GM21390 (cell line): ENCODE data around the gene NELFE.
"Not testable (repeated sequence)": the region's sequence is repeated elsewhere in the genome, so short reads cannot be mapped to it uniquely, and the experiment has no call there.

Experiments used
- ATAC-seq: cut with Tn5 transposase; IDR thresholded peaks from one replicate; pipeline ENCODE4 v1.9.1; 2021; ENCODE audit not compliant: unreplicated experiment

Gene NELFE, protein sequence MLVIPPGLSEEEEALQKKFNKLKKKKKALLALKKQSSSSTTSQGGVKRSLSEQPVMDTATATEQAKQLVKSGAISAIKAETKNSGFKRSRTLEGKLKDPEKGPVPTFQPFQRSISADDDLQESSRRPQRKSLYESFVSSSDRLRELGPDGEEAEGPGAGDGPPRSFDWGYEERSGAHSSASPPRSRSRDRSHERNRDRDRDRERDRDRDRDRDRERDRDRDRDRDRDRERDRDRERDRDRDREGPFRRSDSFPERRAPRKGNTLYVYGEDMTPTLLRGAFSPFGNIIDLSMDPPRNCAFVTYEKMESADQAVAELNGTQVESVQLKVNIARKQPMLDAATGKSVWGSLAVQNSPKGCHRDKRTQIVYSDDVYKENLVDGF

DNA sequence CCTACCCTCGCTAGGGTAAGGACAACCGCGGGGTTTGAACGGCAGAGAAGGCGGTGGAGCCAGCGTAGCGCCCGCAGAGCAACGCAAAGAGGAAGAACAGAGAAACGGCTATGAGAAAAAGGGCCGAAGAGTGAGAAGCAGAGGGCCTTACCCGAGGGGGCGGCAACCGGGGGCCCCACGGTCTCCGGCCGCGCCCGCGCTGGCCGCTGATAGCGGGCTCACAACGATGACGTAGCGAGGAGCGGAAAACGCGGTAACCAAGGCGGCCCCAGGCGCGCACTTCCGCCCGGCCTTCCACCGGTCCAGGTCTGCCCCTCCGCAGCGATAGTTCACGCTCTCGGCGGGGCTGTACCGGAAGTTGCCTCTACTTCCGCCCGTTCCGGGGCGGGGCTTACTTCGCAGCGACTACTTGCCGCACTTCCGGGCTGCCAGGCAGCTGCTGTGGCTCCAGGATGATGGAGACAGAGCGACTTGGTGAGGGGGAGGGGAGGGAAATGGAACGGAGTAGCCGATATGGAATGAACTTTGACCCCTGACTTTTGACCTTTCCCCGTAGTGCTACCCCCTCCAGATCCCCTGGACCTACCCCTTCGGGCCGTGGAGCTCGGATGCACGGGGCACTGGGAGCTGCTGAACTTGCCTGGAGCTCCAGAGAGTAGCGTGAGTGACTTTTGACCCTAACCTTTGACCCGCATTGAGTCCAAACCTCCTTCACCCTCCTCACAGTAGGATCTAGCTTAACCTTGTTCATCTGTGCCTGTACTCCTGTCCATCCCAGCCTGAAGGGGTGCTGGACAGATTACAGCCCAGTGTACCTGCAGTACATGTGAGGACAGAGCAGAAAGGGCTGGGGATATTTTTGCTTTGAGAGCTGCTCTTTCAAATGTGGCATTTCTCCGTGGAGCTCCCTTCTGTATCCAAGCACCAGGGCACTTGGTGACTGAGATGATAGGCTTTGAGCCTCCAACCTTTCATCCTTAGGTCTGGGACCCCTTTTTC, at the start of gene NELFE, which contains the start of gene SKIC2:
Gene NELFE, minus strand, starts transcription at position 231 of the 999 bp plus-strand sequence. CDS start 525 bp downstream, outside the sequence.
Gene SKIC2, plus strand, starts transcription at position 435 of the 999 bp plus-strand sequence. Its CDS starts 18 bp downstream, at position 453.
- ATAC-seq = peak; percentile 95

DNA sequence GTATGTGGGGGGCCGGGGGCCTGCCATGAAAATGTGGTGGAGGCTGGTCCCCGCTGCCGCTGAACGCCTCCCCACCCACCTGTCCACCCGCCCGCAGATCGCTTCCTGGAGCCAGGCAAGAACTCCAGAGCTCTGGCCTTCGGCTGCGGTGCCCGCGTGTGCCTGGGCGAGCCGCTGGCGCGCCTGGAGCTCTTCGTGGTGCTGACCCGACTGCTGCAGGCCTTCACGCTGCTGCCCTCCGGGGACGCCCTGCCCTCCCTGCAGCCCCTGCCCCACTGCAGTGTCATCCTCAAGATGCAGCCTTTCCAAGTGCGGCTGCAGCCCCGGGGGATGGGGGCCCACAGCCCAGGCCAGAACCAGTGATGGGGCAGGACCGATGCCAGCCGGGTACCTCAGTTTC, 49.3 kb upstream of the NELFE start:
- not testable (repeated sequence) for ATAC-seq

DNA sequence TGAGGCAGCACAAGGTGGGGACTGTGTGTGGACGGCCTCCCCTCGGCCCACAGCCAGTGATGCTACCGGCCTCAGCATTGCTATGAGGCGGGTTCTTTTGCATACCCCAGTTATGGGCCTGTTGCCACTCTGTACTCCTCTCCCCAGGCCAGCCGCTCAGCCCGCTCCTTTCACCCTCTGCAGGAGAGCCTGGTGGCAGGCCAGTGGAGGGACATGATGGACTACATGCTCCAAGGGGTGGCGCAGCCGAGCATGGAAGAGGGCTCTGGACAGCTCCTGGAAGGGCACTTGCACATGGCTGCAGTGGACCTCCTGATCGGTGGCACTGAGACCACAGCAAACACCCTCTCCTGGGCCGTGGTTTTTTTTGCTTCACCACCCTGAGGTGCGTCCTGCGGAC, 48.3 kb upstream of the NELFE start:
- ATAC-seq = not testable (repeated sequence)

DNA sequence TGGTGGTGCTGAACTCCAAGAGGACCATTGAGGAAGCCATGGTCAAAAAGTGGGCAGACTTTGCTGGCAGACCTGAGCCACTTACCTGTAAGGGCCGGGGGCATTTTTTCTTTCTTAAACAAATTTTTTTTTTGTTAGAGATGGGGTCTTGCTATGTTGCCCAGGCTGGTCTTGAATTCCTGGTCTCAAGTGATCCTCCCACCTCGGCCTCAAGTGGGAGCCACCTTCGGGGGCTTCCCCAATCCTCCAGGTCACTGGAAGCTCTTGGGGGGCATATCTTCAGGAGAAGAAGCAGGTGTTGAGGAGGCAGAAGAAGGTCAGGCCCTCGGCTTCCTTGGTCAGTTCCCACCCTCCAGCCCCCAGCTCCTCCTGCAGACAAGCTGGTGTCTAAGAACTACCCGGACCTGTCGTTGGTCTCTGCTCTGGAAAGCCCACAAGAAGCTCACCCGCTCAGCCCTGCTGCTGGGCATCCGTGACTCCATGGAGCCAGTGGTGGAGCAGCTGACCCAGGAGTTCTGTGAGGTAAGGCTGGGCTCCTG, 47.3 kb upstream of the NELFE start:
- not testable (repeated sequence) for ATAC-seq

DNA sequence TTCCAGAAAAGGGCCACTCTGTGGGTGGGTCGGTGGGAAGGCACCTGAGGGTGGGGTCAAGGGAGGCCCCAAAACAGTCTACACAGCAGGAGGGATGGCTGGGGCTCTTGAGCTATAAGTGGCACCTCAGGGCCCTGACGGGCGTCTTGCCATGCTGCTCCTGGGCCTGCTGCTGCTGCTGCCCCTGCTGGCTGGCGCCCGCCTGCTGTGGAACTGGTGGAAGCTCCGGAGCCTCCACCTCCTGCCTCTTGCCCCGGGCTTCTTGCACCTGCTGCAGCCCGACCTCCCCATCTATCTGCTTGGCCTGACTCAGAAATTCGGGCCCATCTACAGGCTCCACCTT, 46.7 kb upstream of the NELFE start:
- not testable (repeated sequence) for ATAC-seq

DNA sequence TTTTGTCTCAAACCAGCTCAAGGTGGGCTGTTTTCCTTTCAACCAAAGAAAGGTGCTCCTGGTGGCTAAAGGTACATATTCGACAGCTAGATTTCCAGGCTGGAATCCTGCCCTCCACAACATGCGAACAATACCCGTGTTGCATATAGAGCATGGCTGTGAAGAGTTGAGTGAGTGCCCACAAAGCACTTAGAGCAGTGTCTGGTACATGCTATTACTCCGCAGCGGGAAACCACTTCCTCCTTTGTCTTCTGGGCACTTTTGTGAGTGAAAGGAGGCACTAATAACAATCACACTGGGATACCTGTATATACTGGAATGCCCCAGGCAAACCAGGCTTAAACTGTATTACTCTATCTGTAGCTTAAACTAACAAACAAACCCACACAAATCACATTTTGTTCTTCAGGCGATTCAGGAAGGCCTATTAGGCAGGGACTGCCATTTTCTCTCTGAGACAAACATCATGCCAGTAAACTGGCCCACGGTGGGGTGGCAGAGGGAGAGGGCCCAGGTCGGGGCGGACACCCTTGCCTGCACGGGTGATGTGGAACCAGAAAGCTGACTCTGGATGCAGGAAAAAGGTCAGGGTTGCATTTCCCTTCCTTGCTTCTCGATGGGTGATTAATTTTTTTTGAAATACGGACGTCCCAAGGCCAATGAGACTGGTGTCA, 46.2 kb upstream of the NELFE start:
- ATAC-seq = not testable (repeated sequence)

DNA sequence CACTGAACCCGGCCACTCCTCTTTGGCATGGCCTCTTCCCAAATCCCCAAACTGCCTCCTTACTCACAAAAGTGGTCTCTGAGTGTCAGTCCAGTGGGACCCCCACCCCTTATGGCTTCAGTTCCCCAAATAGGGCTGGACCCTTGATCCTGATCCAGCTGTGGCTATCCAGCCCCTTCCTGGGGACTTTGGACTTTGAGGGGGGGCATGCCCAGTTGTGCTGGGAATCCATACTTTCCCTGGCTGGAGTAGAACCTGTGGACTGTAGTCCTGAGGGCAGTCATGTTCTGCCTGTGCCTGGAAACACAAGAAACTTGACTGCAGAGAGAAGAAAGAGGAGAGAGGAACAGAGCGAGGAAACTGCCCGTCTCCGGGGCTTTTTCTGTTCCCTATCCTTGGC, 45.6 kb upstream of the NELFE start:
- ATAC-seq = not testable (repeated sequence)

DNA sequence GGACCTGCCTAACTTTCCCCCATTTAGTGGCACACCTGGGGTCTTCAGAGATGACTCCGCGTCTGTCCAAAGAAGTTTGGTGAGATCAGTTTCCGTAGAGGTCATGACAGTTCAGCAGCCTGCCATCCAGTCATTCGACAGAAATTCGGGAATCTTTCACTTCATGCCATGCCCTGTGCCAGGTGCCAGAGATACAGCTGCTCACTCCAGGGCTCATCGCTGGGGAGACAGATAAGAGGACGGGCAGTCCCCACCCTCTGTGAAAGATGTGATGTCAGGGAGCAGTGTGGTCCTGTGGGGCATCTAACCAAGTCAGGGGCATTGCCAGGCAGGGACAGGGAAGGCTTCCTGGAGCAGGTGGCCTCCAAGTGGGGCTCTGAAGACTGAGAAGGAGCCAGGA, 44.5 kb upstream of the NELFE start:
- not testable (repeated sequence) for ATAC-seq

DNA sequence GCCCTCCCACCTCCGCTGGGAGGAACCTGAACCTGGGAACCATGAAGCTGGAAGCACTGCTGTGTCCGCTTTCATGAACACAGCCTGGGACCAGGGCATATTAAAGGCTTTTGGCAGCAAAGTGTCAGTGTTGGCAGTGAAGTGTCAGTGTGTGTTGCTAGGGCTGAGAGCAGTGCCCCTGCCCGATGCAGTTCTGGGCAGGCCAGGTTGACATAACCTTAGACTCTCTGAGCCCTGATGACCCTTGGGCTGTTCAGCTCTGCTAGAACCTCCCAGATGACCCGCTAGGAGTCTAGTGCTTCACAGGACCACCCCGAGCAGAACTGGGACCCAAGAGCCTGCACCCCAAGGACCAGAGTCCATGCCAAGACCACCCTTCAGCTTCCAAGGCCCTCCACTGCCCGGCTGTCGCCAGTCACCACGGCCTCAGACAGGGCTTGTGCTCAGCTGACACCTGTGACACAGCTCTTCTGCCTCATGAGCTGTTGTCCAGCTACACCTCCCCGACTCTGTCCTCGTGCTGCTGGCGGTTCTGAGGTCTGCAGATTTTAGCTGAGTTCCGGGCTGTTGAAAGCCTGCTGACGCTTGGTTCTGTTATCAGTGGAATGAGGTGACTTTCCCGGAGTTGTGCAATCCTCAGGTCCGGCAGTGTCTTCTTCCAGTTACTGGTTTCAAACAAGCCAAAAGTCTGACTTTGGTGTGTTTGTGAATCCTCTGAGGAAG, 43.9 kb upstream of the NELFE start:
- ATAC-seq = not testable (repeated sequence)

DNA sequence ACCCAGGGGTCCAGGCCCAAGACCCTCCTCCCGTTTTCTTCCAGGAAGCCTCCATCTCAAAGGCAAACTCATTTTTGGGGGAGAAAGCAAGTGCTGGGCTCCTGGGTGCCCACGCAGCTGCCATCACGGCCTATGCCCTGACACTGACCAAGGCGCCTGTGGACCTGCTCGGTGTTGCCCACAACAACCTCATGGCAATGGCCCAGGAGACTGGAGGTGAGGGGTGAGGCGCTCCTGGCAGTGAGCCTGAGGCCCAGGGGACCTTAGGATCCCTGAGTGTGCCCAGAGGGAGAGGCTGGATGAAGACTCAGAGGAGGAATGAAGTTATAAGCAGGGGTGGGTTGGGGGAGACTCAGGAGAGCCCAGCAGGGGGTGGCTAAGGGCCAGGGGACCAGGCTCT, 37.6 kb upstream of the NELFE start:
- not testable (repeated sequence) for ATAC-seq

DNA sequence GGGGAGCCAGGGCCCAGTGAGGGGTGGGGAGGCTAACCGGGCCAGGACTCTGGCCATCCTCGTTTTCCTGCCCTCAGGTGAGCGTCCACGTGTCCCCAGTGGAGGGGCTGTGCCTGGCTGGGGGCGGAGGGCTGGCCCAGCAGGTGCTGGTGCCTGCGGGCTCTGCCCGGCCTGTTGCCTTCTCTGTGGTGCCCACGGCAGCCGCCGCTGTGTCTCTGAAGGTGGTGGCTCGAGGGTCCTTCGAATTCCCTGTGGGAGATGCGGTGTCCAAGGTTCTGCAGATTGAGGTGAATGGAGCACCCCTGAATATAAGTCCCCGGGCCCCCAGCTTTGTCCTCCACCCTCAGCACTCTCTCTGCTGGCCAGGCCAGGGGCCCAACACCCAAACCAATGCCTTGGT, 35.6 kb upstream of the NELFE start:
- not testable (repeated sequence) for ATAC-seq

DNA sequence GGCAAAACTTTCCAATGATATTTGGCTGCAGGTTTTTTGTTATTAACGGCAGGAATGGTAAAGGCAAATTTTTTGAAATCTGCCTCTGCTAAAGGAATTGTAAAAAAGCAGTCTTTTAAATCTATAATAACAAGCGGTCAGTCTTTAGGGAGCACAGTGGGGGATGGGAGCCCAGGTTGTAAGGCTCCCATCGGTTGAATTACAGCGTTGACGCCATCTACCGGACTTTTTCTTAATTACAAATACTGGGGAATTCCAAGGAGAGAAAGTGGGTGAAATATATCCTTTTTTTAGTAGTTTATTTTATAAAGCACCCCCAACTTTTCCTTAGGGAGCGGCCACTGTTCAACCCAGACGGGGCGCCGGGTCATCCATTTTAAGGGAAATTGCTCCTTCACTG, 30.6 kb upstream of the NELFE start:
- not testable (repeated sequence) for ATAC-seq

DNA sequence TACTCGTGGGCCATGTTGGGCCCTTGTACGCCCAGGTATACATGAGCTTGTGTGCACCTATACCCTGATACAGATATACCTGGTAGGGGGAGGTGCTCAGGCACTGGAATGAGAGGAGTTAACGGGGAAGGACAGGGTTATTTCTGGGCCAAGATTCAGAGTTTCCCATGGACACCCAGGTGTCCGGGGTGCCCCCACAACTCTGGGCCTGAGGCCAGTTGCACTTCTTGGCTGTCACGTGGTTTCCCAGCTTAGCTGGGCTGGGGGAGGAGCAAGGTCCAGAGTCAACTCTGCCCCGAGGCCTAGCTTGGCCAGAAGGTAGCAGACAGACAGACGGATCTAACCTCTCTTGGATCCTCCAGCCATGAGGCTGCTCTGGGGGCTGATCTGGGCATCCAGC, 23.0 kb upstream of the NELFE start, which contains the start of gene C4A:
Gene C4A, plus strand, starts transcription at position 314 of the 400 bp plus-strand sequence. Its CDS starts 51 bp downstream, at position 365.
- ATAC-seq = not testable (repeated sequence)

DNA sequence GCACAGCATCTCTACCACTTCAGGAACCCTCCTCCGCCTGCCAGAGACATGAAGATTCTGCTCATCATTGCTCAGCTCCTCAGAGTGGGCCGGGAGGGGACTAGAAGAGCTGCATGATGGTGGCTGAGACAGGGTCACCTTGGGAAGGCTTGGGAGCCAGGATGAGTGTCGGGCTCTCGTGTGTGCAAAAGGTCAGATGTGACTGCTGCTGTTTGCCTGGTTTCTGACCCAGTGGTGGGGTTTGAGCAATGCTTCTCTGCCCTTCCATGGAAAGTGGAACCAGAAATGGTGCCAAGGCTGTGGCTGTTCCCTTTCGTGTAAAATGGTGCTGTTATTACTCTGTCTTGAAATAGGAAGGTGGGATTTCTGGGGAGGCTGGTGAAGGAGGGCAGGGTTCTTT, 22.2 kb upstream of the NELFE start:
- ATAC-seq = not testable (repeated sequence)

DNA sequence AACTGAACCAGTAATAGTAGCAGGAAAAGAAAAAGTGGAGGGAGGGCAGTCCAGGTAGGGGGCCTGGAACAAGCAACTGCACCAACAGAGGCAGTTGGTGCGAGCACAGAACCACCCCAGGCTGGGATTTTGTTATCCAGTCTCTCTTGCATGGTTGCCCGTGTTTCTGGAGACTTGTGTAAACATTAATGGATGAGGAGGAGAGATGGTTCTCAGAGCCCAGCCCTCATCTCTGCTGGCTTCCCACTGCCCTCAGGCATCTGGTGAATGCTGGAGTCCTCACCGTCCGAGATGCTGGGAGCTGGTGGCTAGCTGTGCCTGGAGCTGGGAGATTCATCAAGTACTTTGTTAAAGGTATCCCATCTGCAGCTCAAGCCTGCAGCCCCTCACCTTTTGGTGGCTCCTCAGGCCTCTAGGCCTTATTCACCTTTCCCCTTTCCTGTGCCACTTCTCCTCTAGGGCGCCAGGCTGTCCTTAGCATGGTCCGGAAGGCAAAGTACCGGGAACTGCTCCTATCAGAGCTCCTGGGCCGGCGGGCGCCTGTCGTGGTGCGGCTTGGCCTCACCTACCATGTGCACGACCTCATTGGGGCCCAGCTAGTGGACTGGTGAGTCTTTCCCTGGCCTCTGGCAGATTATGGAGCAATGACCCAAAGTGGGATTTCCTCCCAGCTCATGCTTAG, 21.6 kb upstream of the NELFE start:
- not testable (repeated sequence) for ATAC-seq

DNA sequence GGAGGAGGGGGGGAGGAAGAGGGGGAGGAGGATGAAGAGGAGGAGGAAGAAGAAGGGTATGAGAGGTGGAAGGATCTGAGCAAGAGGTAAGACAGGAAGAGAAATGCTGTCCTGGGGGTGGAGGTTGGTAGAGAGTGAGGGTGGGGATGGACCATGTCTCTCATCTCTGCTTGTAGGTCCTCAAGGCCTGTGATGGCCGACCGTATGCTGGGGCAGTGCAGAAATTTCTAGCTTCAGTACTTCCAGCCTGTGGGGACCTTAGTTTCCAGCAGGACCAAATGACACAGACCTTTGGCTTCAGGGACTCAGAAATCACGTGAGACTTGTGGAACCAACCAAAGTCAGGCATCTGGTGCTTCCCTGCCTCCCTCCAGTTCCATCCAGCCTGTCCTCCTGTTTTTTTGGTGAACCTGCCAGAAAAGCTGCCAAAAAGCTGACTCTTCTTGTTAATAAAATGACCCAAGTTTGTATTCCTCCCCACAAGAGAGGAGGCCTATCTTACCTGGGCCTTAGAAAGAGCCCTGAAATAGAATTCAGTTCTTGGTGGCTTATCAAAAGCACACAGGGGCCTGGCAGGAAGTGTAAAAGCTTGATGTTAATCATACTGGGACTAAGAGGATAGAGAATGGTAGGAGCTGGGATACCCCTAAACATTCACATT, 20.6 kb upstream of the NELFE start:
- ATAC-seq = no peak

DNA sequence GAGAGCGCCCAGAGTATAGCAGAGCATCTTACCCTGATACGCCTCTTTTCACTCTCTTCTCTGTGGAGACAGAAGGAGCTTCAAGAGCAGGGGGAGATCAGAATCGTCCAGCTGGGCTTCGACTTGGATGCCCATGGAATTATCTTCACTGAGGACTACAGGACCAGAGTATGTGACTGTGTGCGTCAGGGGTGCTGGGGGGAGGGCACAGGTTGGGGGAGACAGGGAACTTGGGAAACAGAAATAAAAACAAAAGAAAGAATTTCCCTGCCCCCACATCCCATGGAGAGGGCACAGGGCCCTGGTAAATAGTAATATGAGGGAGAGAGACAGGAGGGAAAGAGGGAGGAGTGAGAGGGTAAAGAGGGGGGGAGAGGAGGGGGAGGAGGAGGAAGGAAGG, 20.1 kb upstream of the NELFE start:
- ATAC-seq = no peak

DNA sequence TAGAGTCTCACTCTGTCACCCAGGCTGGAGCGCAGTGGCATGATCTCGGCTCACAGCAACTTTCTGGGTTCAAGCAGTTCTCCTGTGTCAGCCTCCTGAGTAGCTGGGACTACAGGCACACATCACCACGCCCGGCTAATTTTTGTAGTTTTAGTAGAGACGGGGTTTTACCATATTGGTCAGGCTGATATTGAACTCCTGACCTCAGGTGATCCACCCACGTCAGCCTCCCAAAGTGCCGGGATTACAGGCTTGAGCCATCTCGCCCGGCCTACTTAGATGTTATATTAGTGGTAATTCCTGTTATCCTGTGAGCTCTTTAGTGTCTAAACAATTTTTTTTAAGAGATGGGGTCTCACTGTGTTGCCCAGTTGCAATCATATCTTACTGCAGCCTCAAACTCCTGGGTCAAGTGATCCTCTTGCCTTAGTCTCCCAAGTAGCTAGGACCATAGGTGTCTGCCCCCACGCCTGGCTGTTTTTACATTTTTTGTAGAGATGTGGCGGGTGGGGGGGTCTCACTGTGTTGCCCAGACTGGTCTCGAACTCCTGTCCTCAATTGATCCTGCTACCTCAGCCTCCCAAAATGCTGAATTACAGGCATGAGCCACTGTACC, 19.2 kb upstream of the NELFE start:
- ATAC-seq = no peak
